Glutamatergic neuron (in vitro differentiated cells): ENCODE results near the gene ATP11A. TPM values are rescaled to one million over a fixed set of nuclear protein-coding genes. Genes with fewer than 3 reads are reported as not detected.

Experiments
- DNase-seq: peaks from one replicate; pipeline ENCODE4 v3.0.0; 2022
- H3K27ac Mint-ChIP-seq: one replicate; pipeline ENCODE4 v1.8.0; 2020; ENCODE audit warnings: mild to moderate bottlenecking, mixed read lengths, inconsistent platforms; ENCODE audit not compliant: unreplicated experiment
- H3K27me3 Mint-ChIP-seq: one replicate; pipeline ENCODE4 v1.8.0; 2020; ENCODE audit warnings: mild to moderate bottlenecking, moderate library complexity, mixed read lengths, inconsistent platforms; ENCODE audit not compliant: unreplicated experiment
- H3K36me3 Mint-ChIP-seq: one replicate; pipeline ENCODE4 v1.8.0; 2020; ENCODE audit warnings: mild to moderate bottlenecking, mixed read lengths, inconsistent platforms; ENCODE audit not compliant: unreplicated experiment
- H3K4me1 Mint-ChIP-seq: one replicate; pipeline ENCODE4 v1.8.0; 2020; ENCODE audit warnings: mild to moderate bottlenecking, low read depth, mixed read lengths, inconsistent platforms; ENCODE audit not compliant: unreplicated experiment
- H3K4me3 Mint-ChIP-seq: one replicate; pipeline ENCODE4 v1.8.0; 2020; ENCODE audit warnings: mild to moderate bottlenecking, mixed read lengths, inconsistent platforms; ENCODE audit not compliant: unreplicated experiment
- H3K9me3 Mint-ChIP-seq: one replicate; pipeline ENCODE4 v1.8.0; 2020; ENCODE audit warnings: mild to moderate bottlenecking, moderate library complexity, mixed read lengths, inconsistent platforms; ENCODE audit not compliant: unreplicated experiment
- CTCF ChIP-seq: fragments of 200-600 bp; sonication (generic); IDR thresholded peaks from one replicate; pipeline ENCODE4 v1.5.0; 2021; ENCODE audit not compliant: partially characterized antibody, unreplicated experiment
- total RNA-seq: library from RNA; stranded (reverse); fragmentation: NEBNext Ultra II Directional; extraction: Animal tissue kit (Norgen Biotek cat#: 25700); gene quantifications from one replicate; pipeline ENCODE4 v1.2.1, GENCODE V29; 2021; ENCODE audit not compliant: unreplicated experiment

Gene ATP11A
- total RNA-seq, 1 donor from 2014 or later, result 127 TPM

GRCh38 chr13:112686987-112687386 lies 2.9 kb upstream of the ATP11A start:
- Mint-ChIP-seq H3K36me3 (no peaks in the 10 kb centered on the region), H3K27me3 (peaks cover 5% of the 10 kb centered on the region), H3K9me3 (peaks cover 10% of the 10 kb centered on the region), H3K4me3 (no peak overlapping the region), H3K27ac (no peak overlapping the region), H3K4me1 (peaks cover 8% of the 10 kb centered on the region)
- no peak for DNase-seq
- no peak for TF ChIP-seq CTCF

- Mint-ChIP-seq H3K9me3 (peaks cover 12% of the 10 kb centered on the region), H3K4me1 (peaks cover 18% of the 10 kb centered on the region), H3K4me3 (peak overlapping the region; percentile 58), H3K36me3 (no peaks in the 10 kb centered on the region), H3K27me3 (peaks cover 5% of the 10 kb centered on the region), H3K27ac (no peak overlapping the region)
- TF ChIP-seq CTCF, result no peak
- DNase-seq, result no peak
Measured at GRCh38 chr13:112687836-112688559, 1.8 kb upstream of the ATP11A start.

- Mint-ChIP-seq H3K27ac (peak overlapping the region; percentile 20), H3K9me3 (peaks cover 12% of the 10 kb centered on the region), H3K27me3 (peaks cover 5% of the 10 kb centered on the region), H3K4me3 (peak overlapping the region; percentile 79), H3K36me3 (no peaks in the 10 kb centered on the region), H3K4me1 (peaks cover 23% of the 10 kb centered on the region)
- TF ChIP-seq CTCF, result no peak
- no peak for DNase-seq
Measured at GRCh38 chr13:112688560-112689302, 1.1 kb upstream of the ATP11A start.

- TF ChIP-seq CTCF, result no peak
- H3K4me1 Mint-ChIP-seq, result peaks cover 32% of the 10 kb centered on the region
- peak; percentile 60 for DNase-seq
- peaks cover 9% of the 10 kb centered on the region for H3K9me3 Mint-ChIP-seq
- no peaks in the 10 kb centered on the region for H3K36me3 Mint-ChIP-seq
- H3K4me3 Mint-ChIP-seq, result peak overlapping the region; percentile 90
- peaks cover 5% of the 10 kb centered on the region for H3K27me3 Mint-ChIP-seq
- peak overlapping the region; percentile 62 for H3K27ac Mint-ChIP-seq
Measured at GRCh38 chr13:112690283-112690929, 568 bp downstream of the ATP11A start.

DNA sequence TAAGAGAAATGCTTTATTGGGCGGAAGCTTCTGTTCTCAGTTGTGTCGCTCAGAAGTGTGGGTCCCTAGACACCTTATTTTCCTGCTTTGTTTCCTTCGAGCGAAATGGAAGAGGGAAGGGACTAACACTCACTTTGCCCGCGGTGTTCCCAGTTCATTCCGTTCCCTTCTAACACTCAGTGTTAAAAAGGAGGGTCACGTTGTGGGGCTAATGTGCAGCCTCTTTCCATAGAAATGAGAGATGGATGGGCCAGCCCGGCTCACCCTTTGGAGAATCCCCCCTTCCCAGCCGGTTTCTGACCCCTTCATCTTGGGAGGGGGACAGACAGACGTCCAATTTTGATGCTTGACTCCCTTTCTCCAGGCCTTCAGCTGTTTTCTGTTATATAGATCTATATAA lies 2.3 kb downstream of the ATP11A start:
- Mint-ChIP-seq H3K27me3 (peaks cover 7% of the 10 kb centered on the region), H3K4me1 (peaks cover 32% of the 10 kb centered on the region), H3K36me3 (no peaks in the 10 kb centered on the region), H3K9me3 (peaks cover 9% of the 10 kb centered on the region), H3K4me3 (peak overlapping the region; percentile 90), H3K27ac (peak overlapping the region; percentile 20)
- no peak for DNase-seq
- TF ChIP-seq CTCF, result no peak
